GM21367 (cell line): Measurements from ENCODE around the gene TK1.

Experiments used
- ATAC-seq: cut with Tn5 transposase; IDR thresholded peaks from one replicate; pipeline ENCODE4 v1.9.1; 2021; ENCODE audit not compliant: unreplicated experiment

TK1 gene

GRCh38 chr17:78125138-78125913 is 61.5 kb downstream of the TK1 start:
- no peak for ATAC-seq

DNA sequence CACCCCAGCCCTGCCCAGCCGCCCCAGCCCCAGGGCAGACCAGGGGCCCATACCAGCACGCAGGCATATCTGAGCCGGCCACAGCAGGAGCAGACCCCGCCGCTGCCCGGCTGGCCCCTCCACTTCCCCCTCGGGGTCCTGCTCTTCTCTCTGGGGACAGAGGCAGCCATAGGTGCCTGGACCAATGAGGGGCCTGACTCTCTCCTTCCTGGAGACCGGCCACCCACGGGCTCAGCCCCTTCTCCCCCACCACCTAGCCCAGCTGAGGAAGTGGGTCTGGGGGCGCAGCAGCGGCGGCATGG is 62.1 kb downstream of the TK1 start:
- no peak for ATAC-seq
